GM12878 (cell line): ENCODE data around the gene PAQR9. TPM values are rescaled to one million over a fixed set of nuclear protein-coding genes. Genes with fewer than 3 reads are reported as not detected.
A peak's percentile ranks its signal among the peaks of the same experiment; 100 is the strongest.

ENCODE experiments used
- ATAC-seq: fragments of 200-7000 bp; cut with Tn5 transposase; 3 replicates; pipeline ENCODE4 v1.9.1; 2020; ENCODE audit warnings: mild to moderate bottlenecking, moderate library complexity
- BruUV-seq: library from RNA; stranded (reverse); fragments of 400-500 nt; replicated peaks from 2 replicates; lab custom pipeline; 2021; lab: Mats Ljungman, UMichigan
- CTCF ChIA-PET: fragments of 300-600 bp; sonication (Branson Sonifier 250); formaldehyde crosslinking; extraction: SDS; loops from one replicate; lab custom pipeline; 2021; ENCODE audit warnings: inconsistent platforms; lab: Yijun Ruan, JAX
- POLR2A ChIA-PET: fragments of 350-600 bp; formaldehyde crosslinking; extraction: SDS; loops from one replicate; lab custom pipeline; 2021; ENCODE audit warnings: inconsistent platforms; lab: Charles Lee
- RAD21 ChIA-PET: fragments of 300-600 bp; sonication (Branson Sonifier 250); formaldehyde crosslinking; loops from one replicate; lab custom pipeline; 2023; ENCODE audit warnings: antibody characterized with exemption; ENCODE audit not compliant: unreplicated experiment; lab: Charles Lee
- SMC1A ChIA-PET: fragments of 300-600 bp; sonication (Branson Sonifier 250); formaldehyde crosslinking; loops from one replicate; lab custom pipeline; 2023; ENCODE audit not compliant: unreplicated experiment, uncharacterized antibody; lab: Charles Lee
- DNase-seq: peaks from one replicate; pipeline ENCODE4 v3.0.0-alpha.2; 2011; ENCODE audit warnings: low read depth, low spot score
- FAIRE-seq: peaks from 3 replicates; lab custom pipeline; 2011; peaks lifted over from hg19 to GRCh38; lab: Jason Lieb, UNC
- H2AFZ ChIP-seq: 2 replicates; pipeline ENCODE4 v1.6.0; 2011; ENCODE audit warnings: low read depth, low read length, control low read depth; ENCODE audit not compliant: control insufficient read depth
- H3K27ac ChIP-seq: 2 replicates; pipeline ENCODE4 v1.5.1; 2011; ENCODE audit warnings: control low read depth; ENCODE audit not compliant: control insufficient read depth, insufficient read depth
- H3K27me3 ChIP-seq, 2 experiments: replicated peaks in 1 of 2; 2 replicates each; pipeline versions ENCODE4 v1.6.0 to v1.6.1; 2011; ENCODE audit warnings: low read length in 1 of 2; ENCODE audit not compliant: control insufficient read depth in 2 of 2, insufficient read depth in 2 of 2
- H3K36me3 ChIP-seq, 2 experiments: 2 replicates each; pipeline ENCODE4 v1.5.1; 2011; ENCODE audit warnings: low read length in 1 of 2; ENCODE audit not compliant: control insufficient read depth in 2 of 2, insufficient read depth in 2 of 2
- H3K4me1 ChIP-seq: 2 replicates; pipeline ENCODE4 v1.6.1; 2011; ENCODE audit warnings: mild to moderate bottlenecking, low read length, moderate library complexity, mixed read lengths; ENCODE audit not compliant: control insufficient read depth, insufficient read depth
- H3K4me2 ChIP-seq: 2 replicates; pipeline ENCODE4 v1.6.0; 2011; ENCODE audit warnings: control low read depth; ENCODE audit not compliant: control insufficient read depth, insufficient read depth
- H3K4me3 ChIP-seq: fragments of 200-600 bp; sonication (generic); 2 replicates; pipeline ENCODE4 v1.5.1; 2016
- H3K79me2 ChIP-seq: 2 replicates; pipeline ENCODE4 v1.6.0; 2011; ENCODE audit warnings: low read length; ENCODE audit not compliant: control insufficient read depth, insufficient read depth
- H3K9ac ChIP-seq: 2 replicates; pipeline ENCODE4 v1.8.0; 2011; ENCODE audit warnings: low read length, control low read depth, mixed read lengths; ENCODE audit not compliant: control insufficient read depth, insufficient read depth
- H3K9me3 ChIP-seq: replicated peaks from 3 replicates; pipeline ENCODE4 v1.5.1; 2011; ENCODE audit warnings: mild to moderate bottlenecking, low read length; ENCODE audit not compliant: control insufficient read depth, insufficient read depth
- H4K20me1 ChIP-seq: 2 replicates; pipeline ENCODE4 v1.6.0; 2011; ENCODE audit not compliant: control insufficient read depth, insufficient read depth
- ATF3 ChIP-seq: IDR thresholded peaks from 2 replicates; pipeline ENCODE4 v1.6.1; 2011; ENCODE audit warnings: low read depth, mild to moderate bottlenecking, low read length, moderate library complexity, borderline replicate concordance; ENCODE audit errors: extremely low read depth
- BRCA1 ChIP-seq: IDR thresholded peaks from 2 replicates; pipeline ENCODE4 v1.6.1; 2011; ENCODE audit warnings: low read depth, low read length, improper control_type of control experiment
- CBX5 ChIP-seq: sonication (generic); IDR thresholded peaks from 2 replicates; pipeline ENCODE4 v1.6.1; 2016; ENCODE audit warnings: low read depth, moderate library complexity, mild to moderate bottlenecking, inconsistent platforms
- EED ChIP-seq: sonication (generic); IDR thresholded peaks from 2 replicates; pipeline ENCODE4 v1.6.1; 2016; ENCODE audit warnings: antibody characterized with exemption, low read depth
- EGR1 ChIP-seq, 2 experiments: IDR thresholded peaks; 1 replicate in 1 of 2; 2 replicates in 1 of 2; pipeline ENCODE4 v1.6.1; 2011 to 2012; ENCODE audit warnings: low read depth in 2 of 2, low read length in 2 of 2, borderline replicate concordance in 1 of 2, mild to moderate bottlenecking in 1 of 2, moderate library complexity in 1 of 2
- HCFC1 ChIP-seq: fragments of 150-350 bp; IDR thresholded peaks from 2 replicates; pipeline ENCODE4 v1.6.1; 2014; ENCODE audit warnings: low read length
- HDAC6 ChIP-seq: fragments of 200-600 bp; sonication (generic); IDR thresholded peaks from one replicate; pipeline ENCODE4 v1.8.0; 2017; ENCODE audit warnings: antibody characterized with exemption; ENCODE audit not compliant: unreplicated experiment
- IRF5 ChIP-seq: fragments of 450-650 bp; IDR thresholded peaks from 2 replicates; pipeline ENCODE4 v1.6.1; 2017; ENCODE audit warnings: borderline replicate concordance
- KAT2A ChIP-seq: conservative IDR thresholded peaks from 2 replicates; pipeline ENCODE4 v1.6.1; 2011; ENCODE audit warnings: low read depth, low read length; ENCODE audit not compliant: control insufficient read depth
- MEF2A ChIP-seq: IDR thresholded peaks from 2 replicates; pipeline ENCODE4 v1.6.1; 2011; ENCODE audit warnings: low read depth, mild to moderate bottlenecking, low read length, moderate library complexity; ENCODE audit not compliant: insufficient read depth
- MTA3 ChIP-seq: IDR thresholded peaks from 2 replicates; pipeline ENCODE4 v1.6.1; 2012; ENCODE audit warnings: low read length, inconsistent platforms, borderline replicate concordance
- RB1 ChIP-seq: fragments of 450-650 bp; formaldehyde crosslinking; IDR thresholded peaks from 2 replicates; pipeline ENCODE4 v1.6.1; 2017; ENCODE audit warnings: mild to moderate bottlenecking, borderline replicate concordance
- SMAD5 ChIP-seq: IDR thresholded peaks from 2 replicates; pipeline ENCODE4 v1.6.1; 2016; ENCODE audit warnings: antibody characterized with exemption, low read depth
- STAT3 ChIP-seq: IDR thresholded peaks from 2 replicates; pipeline ENCODE4 v1.6.1; 2011; ENCODE audit warnings: low read depth, low read length, improper control_type of control experiment
- TAF1 ChIP-seq: IDR thresholded peaks from 2 replicates; pipeline ENCODE4 v1.6.1; 2011; ENCODE audit warnings: mild to moderate bottlenecking, low read depth, low read length, borderline replicate concordance
- YBX1 ChIP-seq: fragments of 450-650 bp; IDR thresholded peaks from 2 replicates; pipeline ENCODE4 v1.6.1; 2016; ENCODE audit warnings: antibody characterized with exemption
- ZNF24 ChIP-seq: fragments of 450-650 bp; IDR thresholded peaks from 2 replicates; pipeline ENCODE4 v1.6.1; 2017; ENCODE audit warnings: antibody characterized with exemption, mild to moderate bottlenecking
- ZNF687 ChIP-seq: fragments of 450-650 bp; IDR thresholded peaks from 2 replicates; pipeline ENCODE4 v1.6.1; 2017; ENCODE audit warnings: mild to moderate bottlenecking, moderate library complexity
- WGBS: methylation state at CpG from one replicate; pipeline ENCODE4 v1.1.6; 2016; ENCODE audit warnings: low lambda C conversion rate; ENCODE audit not compliant: insufficient replicate concordance, insufficient coverage; ENCODE audit errors: missing lambda C conversion rate; 5-methylcytosine and 5-hydroxymethylcytosine counted together
- in situ Hi-C: fragments of 300-500 bp; cut with MboI; formaldehyde crosslinking; loops from 9 replicates; pipeline ENCODE4 v1.14.3; 2018; ENCODE audit warnings: mixed read lengths
- intact Hi-C: fragments of 100-400 bp; cut with micrococcal nuclease; formaldehyde crosslinking; loops from one replicate; pipeline ENCODE4 v1.14.2; 2022; ENCODE audit not compliant: unreplicated experiment
- polyA plus RNA-seq, 11 experiments: library from polyadenylated mRNA; depleted of rRNA in 4 of 11; unstranded in 6 of 11; stranded (reverse) in 5 of 11; fragments of >200 nt; fragmentation: Nextera tagmentation in 4 of 11; fragmentation: Illumina TruSeq in 1 of 11; extraction: Ambion mirVana in 4 of 11; extraction: Trizol in 1 of 11; gene quantifications; 1 replicate in 1 of 11; 2 replicates in 10 of 11; pipeline versions ENCODE4 v1.2.1 to v1.2.3, GENCODE V29; 2011 to 2016; ENCODE audit warnings: inconsistent platforms in 2 of 11, missing spikeins in 2 of 11, low read depth in 1 of 11
- total RNA-seq, 4 experiments: library from RNA; depleted of rRNA in 3 of 4; stranded (reverse); fragments of >200 nt in 3 of 4; fragmentation: Illumina TruSeq in 1 of 4; extraction: Trizol in 1 of 4; gene quantifications; 2 replicates each; pipeline versions ENCODE4 v1.2.1 to v1.2.3, GENCODE V29; 2013 to 2021

The PAQR9 gene
- total and polyA plus RNA-seq, 10 of the 15 experiments (the other 5 are each of a cell fraction or from before 2014, with no cell fraction given) = not detected

- Histone ChIP-seq H2AFZ (peak overlapping the region; percentile 2), H3K4me3 (no peak overlapping the region), H3K4me1 (no peaks in the 10 kb centered on the region), H4K20me1 (no peaks in the 10 kb centered on the region), H3K9me3 (no peaks in the 10 kb centered on the region; the same call in 2 of the 3 replicates), H3K27me3 (no peaks in the 10 kb centered on the region; a peak in 1 of 4 replicates), H3K9ac (no peak overlapping the region), H3K27ac (no peak overlapping the region), H3K79me2 (no peaks in the 10 kb centered on the region), H3K36me3 (no peaks in the 10 kb centered on the region), H3K4me2 (peak overlapping the region; percentile 15)
- WGBS = 1% methylated on average over 3 of the region's 3 CpGs
- ChIA-PET RAD21 (no interaction called here), CTCF (no interaction called here), POLR2A (no interaction called here), SMC1A (no interaction called here)
- DNase-seq = no peak
- in situ Hi-C loops (no loop called here), intact Hi-C loops (no loop called here)
- no peak for FAIRE-seq
- TF ChIP-seq SMAD5 = no peak
- no peak for TF ChIP-seq ZNF687
- TF ChIP-seq YBX1 = no peak
- TF ChIP-seq EGR1 (IDR thresholded peaks at IDR 0.05; ENCODE audit: borderline replicate concordance in 1 of 2, low read depth in 2 of 2, low read length in 2 of 2) = no peak
- TF ChIP-seq ZNF24 = no peak
- TF ChIP-seq TAF1 = no peak
- no peak for TF ChIP-seq HDAC6
- no peak for TF ChIP-seq BRCA1
- no peak for TF ChIP-seq HCFC1
- TF ChIP-seq STAT3 = no peak
- no peak for TF ChIP-seq EED
- TF ChIP-seq ATF3 = no peak
- TF ChIP-seq MTA3 = no peak
- TF ChIP-seq MEF2A = no peak
- no peak for TF ChIP-seq IRF5
- TF ChIP-seq RB1 = no peak
- no peak for TF ChIP-seq KAT2A
- no peak for TF ChIP-seq CBX5
- BruUV-seq = no TSS peak
- ATAC-seq = no peak
Observed at GRCh38 chr3:142914286-142914811, 49.1 kb downstream of the PAQR9 start.
